ENCODE data around the gene SCN2A. TPM values are rescaled to one million over a fixed set of nuclear protein-coding genes. Genes with fewer than 3 reads are reported as not detected.

The SCN2A gene
- total RNA-seq, 1 experiment from 2014 or later = 0.24 TPM

DNA sequence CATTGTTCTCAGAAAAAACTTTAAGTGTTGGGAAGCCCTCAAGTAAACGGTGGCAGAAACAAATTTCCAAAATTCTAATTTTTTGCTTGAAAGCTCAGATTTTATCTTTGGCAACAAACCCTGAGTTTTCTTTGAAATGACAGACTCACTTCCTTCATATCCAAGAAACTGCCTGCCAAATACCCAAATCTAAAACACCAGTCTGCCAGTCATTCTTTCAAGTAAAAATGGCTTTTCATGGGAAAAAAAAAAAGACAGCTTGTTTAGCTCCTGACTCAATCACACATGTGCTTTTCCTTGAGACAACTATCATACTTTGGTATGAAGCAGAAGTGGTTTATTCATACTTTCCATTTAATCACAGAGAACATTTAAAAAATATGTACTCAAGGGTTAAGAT is 189.7 kb downstream of the SCN2A start:
- Histone ChIP-seq H3T11ph (ENCODE audit: low read length) (no peak overlapping the region), H2BK20ac (ENCODE audit: low read depth, low read length, poor library complexity, severe bottlenecking) (no peak overlapping the region), H3K18ac (ENCODE audit: insufficient read length, low read depth, low read length) (no peak overlapping the region), H3K23ac (ENCODE audit: insufficient read length, low read depth, low read length) (no peak overlapping the region), H3K4me1 (ENCODE audit: insufficient read depth, low read length) (no peaks in the 10 kb centered on the region; the same call in 1 of the 2 replicates), H3K23me2 (ENCODE audit: insufficient read length, low read depth, low read length, poor library complexity, severe bottlenecking) (no peaks in the 10 kb centered on the region), H4K20me1 (ENCODE audit: control insufficient read depth, insufficient read depth, insufficient read length) (no peaks in the 10 kb centered on the region), H2AK5ac (ENCODE audit: insufficient read length, low read length) (no peak overlapping the region), H3K14ac (ENCODE audit: insufficient read depth, low read length) (no peak overlapping the region), H4K91ac (ENCODE audit: insufficient read length, low read depth, low read length) (no peak overlapping the region), H3K4ac (ENCODE audit: low read depth, low read length) (no peak overlapping the region), H2BK15ac (ENCODE audit: low read depth, low read length) (no peak overlapping the region), H3K27me3 (ENCODE audit: insufficient read depth, low read length) (no peaks in the 10 kb centered on the region), H2AFZ (ENCODE audit: low read length) (no peak overlapping the region), H3K79me1 (ENCODE audit: insufficient read depth, low read depth, low read length, poor library complexity, severe bottlenecking) (no peaks in the 10 kb centered on the region), H4K5ac (ENCODE audit: insufficient read length, low read depth, low read length) (no peak overlapping the region), H3K56ac (ENCODE audit: insufficient read length, low read depth, low read length) (no peak overlapping the region), H2BK12ac (ENCODE audit: insufficient read length, low read depth, low read length) (no peak overlapping the region), H2BK5ac (ENCODE audit: insufficient read length, low read length) (no peak overlapping the region), H3K9ac (ENCODE audit: extremely low read depth, insufficient read length, low read length) (no peak overlapping the region), H3K79me2 (ENCODE audit: insufficient read depth, low read length) (no peaks in the 10 kb centered on the region), H4K8ac (replicated peaks; ENCODE audit: insufficient read length, low read depth, low read length) (no peak overlapping the region), H3K4me2 (ENCODE audit: insufficient read depth, insufficient read length, low read length) (no peak overlapping the region), H2BK120ac (ENCODE audit: low read depth, low read length, poor library complexity, severe bottlenecking) (no peak overlapping the region), H3K9me3 (ENCODE audit: control insufficient read depth, low read depth, low read length) (no peaks in the 10 kb centered on the region), H3K27ac (ENCODE audit: insufficient read length, low read depth, low read length) (no peak overlapping the region)
- Mint-ChIP-seq H3K9me3 (peaks cover 0 to 13% of the 10 kb centered on the region in 2 experiments; a peak in 2 of 5 replicates), H3K27me3 (ENCODE audit: low read depth) (no peaks in the 10 kb centered on the region), H3K4me3 (no peak overlapping the region), H3K36me3 (ENCODE audit: insufficient read depth in 1 of 3, low read depth in 3 of 3) (peaks cover 0 to 4% (median 0%) of the 10 kb centered on the region in 3 experiments; a peak in 3 of 7 replicates), H3K4me1 (peaks cover 5 to 7% of the 10 kb centered on the region in 2 experiments; a peak in 3 of 4 replicates), H3K27ac (no peak overlapping the region)
- no peak for DNase-seq
- WGBS (ENCODE audit: extremely low coverage, insufficient read length, low lambda C conversion rate) = no CpG with 5 or more reads among the region's 1 CpG
- TF ChIP-seq, protein P1, sequence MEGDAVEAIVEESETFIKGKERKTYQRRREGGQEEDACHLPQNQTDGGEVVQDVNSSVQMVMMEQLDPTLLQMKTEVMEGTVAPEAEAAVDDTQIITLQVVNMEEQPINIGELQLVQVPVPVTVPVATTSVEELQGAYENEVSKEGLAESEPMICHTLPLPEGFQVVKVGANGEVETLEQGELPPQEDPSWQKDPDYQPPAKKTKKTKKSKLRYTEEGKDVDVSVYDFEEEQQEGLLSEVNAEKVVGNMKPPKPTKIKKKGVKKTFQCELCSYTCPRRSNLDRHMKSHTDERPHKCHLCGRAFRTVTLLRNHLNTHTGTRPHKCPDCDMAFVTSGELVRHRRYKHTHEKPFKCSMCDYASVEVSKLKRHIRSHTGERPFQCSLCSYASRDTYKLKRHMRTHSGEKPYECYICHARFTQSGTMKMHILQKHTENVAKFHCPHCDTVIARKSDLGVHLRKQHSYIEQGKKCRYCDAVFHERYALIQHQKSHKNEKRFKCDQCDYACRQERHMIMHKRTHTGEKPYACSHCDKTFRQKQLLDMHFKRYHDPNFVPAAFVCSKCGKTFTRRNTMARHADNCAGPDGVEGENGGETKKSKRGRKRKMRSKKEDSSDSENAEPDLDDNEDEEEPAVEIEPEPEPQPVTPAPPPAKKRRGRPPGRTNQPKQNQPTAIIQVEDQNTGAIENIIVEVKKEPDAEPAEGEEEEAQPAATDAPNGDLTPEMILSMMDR (conservative IDR thresholded peaks at IDR 0.05) = no peak

Measured in H9 (cell line).